ENCODE measurements around the gene KCNK16.
"Not testable (repeated sequence)": the region's sequence is repeated elsewhere in the genome, so short reads cannot be mapped to it uniquely, and the experiment has no call there.

Gene KCNK16

GRCh38 chr6:39287601-39288000, 34.9 kb downstream of the KCNK16 start:
- no peak for DNase-seq (ENCODE audit: low read depth, low spot score)
- no peak overlapping the region for H3K4me3 ChIP-seq (ENCODE audit: low read depth, low read length)
- ChIA-PET POLR2A (no interaction called here), CTCF (no interaction called here)
- TF ChIP-seq, protein P1, sequence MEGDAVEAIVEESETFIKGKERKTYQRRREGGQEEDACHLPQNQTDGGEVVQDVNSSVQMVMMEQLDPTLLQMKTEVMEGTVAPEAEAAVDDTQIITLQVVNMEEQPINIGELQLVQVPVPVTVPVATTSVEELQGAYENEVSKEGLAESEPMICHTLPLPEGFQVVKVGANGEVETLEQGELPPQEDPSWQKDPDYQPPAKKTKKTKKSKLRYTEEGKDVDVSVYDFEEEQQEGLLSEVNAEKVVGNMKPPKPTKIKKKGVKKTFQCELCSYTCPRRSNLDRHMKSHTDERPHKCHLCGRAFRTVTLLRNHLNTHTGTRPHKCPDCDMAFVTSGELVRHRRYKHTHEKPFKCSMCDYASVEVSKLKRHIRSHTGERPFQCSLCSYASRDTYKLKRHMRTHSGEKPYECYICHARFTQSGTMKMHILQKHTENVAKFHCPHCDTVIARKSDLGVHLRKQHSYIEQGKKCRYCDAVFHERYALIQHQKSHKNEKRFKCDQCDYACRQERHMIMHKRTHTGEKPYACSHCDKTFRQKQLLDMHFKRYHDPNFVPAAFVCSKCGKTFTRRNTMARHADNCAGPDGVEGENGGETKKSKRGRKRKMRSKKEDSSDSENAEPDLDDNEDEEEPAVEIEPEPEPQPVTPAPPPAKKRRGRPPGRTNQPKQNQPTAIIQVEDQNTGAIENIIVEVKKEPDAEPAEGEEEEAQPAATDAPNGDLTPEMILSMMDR (IDR thresholded peaks at IDR 0.05; ENCODE audit: insufficient read depth, low read length, missing control alignments): no peak

DNA sequence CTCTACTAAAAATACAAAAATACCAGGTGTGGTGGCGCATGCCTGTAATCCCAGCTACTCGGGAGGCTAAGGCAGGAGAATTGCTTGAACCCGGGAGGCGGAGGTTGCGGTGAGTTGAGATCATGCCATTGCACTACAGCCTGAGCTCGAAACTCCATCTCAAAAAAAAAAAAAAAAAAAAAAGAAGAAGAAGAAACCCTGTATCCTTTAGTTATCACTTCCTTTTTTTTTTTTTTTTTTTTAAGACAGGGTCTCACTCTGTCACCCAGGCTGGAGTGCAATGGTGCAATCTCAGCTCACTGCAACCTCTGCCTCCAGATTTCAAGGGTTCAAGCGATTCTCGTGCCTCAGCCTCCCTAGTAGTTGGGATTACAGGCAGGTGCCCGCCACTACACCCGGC, 35.9 kb downstream of the KCNK16 start:
- DNase-seq (ENCODE audit: low read depth, low spot score); POLR2A ChIA-PET; CTCF ChIA-PET; H3K4me3 ChIP-seq (ENCODE audit: low read depth, low read length): not testable (repeated sequence)

DNA sequence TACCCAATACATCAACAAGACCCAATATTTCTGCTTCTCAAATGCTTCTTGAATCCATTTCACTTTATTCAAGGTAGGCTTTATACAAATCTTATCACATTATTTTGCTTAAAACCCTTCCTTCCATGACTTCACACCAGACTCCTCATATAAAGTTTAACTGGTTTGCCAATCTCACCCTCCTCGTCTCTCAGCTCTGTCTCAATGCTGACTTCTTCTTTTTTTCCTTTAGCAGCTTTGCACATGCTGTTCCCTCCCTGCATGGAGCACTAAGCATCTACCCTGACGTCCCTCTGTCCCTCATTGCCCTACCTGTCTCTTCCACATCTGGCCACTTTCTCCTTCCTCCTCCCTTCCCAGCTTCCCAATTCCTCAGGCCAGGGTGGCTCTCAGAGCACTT, 39.7 kb downstream of the KCNK16 start:
- ChIA-PET POLR2A (no interaction called here), CTCF (no interaction called here)
- TF ChIP-seq, protein P1 (IDR thresholded peaks at IDR 0.05; ENCODE audit: insufficient read depth, low read length, missing control alignments): no peak
- DNase-seq (ENCODE audit: low read depth, low spot score): no peak
- no peak overlapping the region for H3K4me3 ChIP-seq (ENCODE audit: low read depth, low read length)

DNA sequence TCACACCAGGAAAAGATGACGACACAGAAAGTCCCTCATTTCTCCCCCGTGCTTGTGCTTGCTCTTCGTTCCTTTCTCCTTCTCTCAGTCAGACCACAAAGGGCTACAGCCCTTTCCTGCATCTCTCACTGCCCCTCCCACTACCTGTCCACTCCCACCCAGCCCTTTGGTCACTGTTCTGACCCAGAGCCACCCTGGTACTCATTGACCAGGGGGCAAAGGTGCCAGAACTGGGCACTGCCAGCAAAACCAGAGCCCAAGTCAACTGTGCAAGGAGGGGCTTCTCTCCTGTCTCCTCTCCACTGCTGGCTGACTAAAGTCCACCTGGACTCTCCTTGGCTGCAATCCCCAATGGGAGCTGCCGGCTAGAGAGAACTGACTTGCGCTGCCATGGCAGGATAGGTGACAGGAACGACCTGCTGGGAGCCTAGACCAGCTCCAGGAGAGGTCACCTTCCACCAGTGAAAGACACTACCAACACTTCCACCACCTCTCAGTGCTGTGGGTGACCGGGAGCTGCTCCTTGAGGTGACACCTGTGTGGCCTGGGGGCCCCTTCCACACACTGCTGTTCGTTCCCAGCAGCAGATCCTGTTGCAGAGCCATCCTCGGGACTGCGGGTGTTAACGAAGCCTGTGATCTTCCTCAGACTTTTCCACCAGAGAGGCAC, 41.1 kb downstream of the KCNK16 start:
- POLR2A ChIA-PET: no interaction called here
- TF ChIP-seq, protein P1 (IDR thresholded peaks at IDR 0.05; ENCODE audit: insufficient read depth, low read length, missing control alignments): no peak
- CTCF ChIA-PET: no interaction called here
- DNase-seq (ENCODE audit: low read depth, low spot score): no peak
- H3K4me3 ChIP-seq (ENCODE audit: low read depth, low read length): no peak overlapping the region

DNA sequence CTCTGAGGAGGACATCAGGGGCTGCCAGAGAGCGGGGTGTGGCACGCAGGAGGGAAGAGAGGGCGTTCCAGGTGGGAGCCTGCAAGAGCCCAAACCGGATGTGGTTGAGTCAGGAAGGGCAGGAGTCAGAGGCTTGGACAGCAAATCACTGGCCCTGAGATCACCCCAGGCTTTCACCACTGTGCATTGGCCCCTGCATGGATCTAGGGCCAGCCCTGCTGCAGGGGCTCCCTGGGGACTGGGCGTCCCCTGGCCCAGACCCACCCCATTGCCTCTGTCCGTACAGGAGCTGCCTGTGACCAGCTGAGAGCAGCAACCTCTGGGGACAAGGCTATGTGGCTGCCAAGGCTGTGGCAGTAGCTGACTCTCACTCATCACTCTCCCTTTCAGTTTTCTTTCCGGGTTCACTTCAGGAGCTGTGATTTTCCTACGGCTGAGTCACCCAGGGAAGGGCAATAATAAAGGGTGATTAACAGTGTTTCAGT, 42.2 kb downstream of the KCNK16 start:
- ChIA-PET POLR2A (no interaction called here), CTCF (interaction anchor here (1.6 kb wide), 1 partner anchor 22 kb away, joined by 4 read pairs; no protein-coding TSS in a partner anchor)
- H3K4me3 ChIP-seq (ENCODE audit: low read depth, low read length): no peak overlapping the region
- DNase-seq (ENCODE audit: low read depth, low spot score): no peak
- TF ChIP-seq, protein P1 (IDR thresholded peaks at IDR 0.05; ENCODE audit: insufficient read depth, low read length, missing control alignments): no peak

GRCh38 chr6:39279539-39279938, 43.0 kb downstream of the KCNK16 start:
- no peak for DNase-seq (ENCODE audit: low read depth, low spot score)
- TF ChIP-seq, protein P1 (IDR thresholded peaks at IDR 0.05; ENCODE audit: insufficient read depth, low read length, missing control alignments): no peak
- no peak overlapping the region for H3K4me3 ChIP-seq (ENCODE audit: low read depth, low read length)
- CTCF ChIA-PET: interaction anchor here (1.6 kb wide), 1 partner anchor 23 kb away, joined by 4 read pairs; no protein-coding TSS in a partner anchor
- POLR2A ChIA-PET: no interaction called here

Data from AG04449 (cell line).